Sigmoid colon (tissue), 7 donors: ENCODE measurements around the gene SLC17A9. TPM values are rescaled to one million over a fixed set of nuclear protein-coding genes. Genes with fewer than 3 reads are reported as not detected.
A peak's percentile ranks its signal among the peaks of the same experiment; 100 is the strongest.

Experiments used
- DNase-seq: peaks from one replicate; pipeline ENCODE4 v3.0.0-alpha.2; 2019
- H3K27ac ChIP-seq, 4 donors: fragments of 200-600 bp; sonication (generic); one replicate each; pipeline ENCODE4 v1.5.1; 2016 to 2019; ENCODE audit warnings: mild to moderate bottlenecking in 1 of 4
- H3K27me3 ChIP-seq, 3 donors: fragments of 200-600 bp; sonication (generic); one replicate each; pipeline ENCODE4 v1.5.1; 2019; ENCODE audit warnings: mild to moderate bottlenecking in 1 of 3
- H3K36me3 ChIP-seq, 4 donors: fragments of 200-600 bp; sonication (generic); one replicate each; pipeline ENCODE4 v1.5.1; 2016 to 2019
- H3K4me1 ChIP-seq, 4 donors: fragments of 200-600 bp; sonication (generic); one replicate each; pipeline ENCODE4 v1.5.1; 2017 to 2019
- H3K4me3 ChIP-seq, 4 donors: fragments of 200-600 bp; sonication (generic); one replicate each; pipeline ENCODE4 v1.5.1; 2017 to 2019; ENCODE audit warnings: mild to moderate bottlenecking in 2 of 4, moderate library complexity in 1 of 4
- H3K9me3 ChIP-seq, 4 donors: fragments of 200-600 bp in 3 of 4; sonication (generic) in 3 of 4; one replicate each; pipeline versions ENCODE4 v1.5.1 to v1.6.1; 2013 to 2019
- CTCF ChIP-seq, 4 experiments: fragments of 450-650 bp in 3 of 4; fragments of 200-600 bp in 1 of 4; IDR thresholded peaks; one replicate each; pipeline ENCODE4 v1.5.1; 2016 to 2019; ENCODE audit warnings: antibody characterized with exemption in 4 of 4, mild to moderate bottlenecking in 3 of 4, moderate library complexity in 2 of 4
- EP300 ChIP-seq, 4 donors: sonication (generic); formaldehyde crosslinking; IDR thresholded peaks; one replicate each; pipeline ENCODE4 v1.6.1; 2017; ENCODE audit warnings: antibody characterized with exemption in 4 of 4
- POLR2A ChIP-seq, 2 donors: fragments of 450-650 bp; IDR thresholded peaks; one replicate each; pipeline ENCODE4 v1.6.1; 2016; ENCODE audit warnings: antibody characterized with exemption in 2 of 2, mild to moderate bottlenecking in 2 of 2, moderate library complexity in 2 of 2
- POLR2AphosphoS5 ChIP-seq, 4 donors: sonication (generic); formaldehyde crosslinking; IDR thresholded peaks; one replicate each; pipeline ENCODE4 v1.6.1; 2017; ENCODE audit warnings: antibody characterized with exemption in 4 of 4
- WGBS, 2 donors: extraction: QIAGEN DNeasy Blood & Tissue Kit; methylation state at CpG; one replicate each; pipeline ENCODE4 v1.1.7; 2013; 5-methylcytosine and 5-hydroxymethylcytosine counted together
- intact Hi-C: fragments of 100-400 bp; cut with DNase I; formaldehyde crosslinking; loops from one replicate; pipeline ENCODE4 v1.15.1; 2023
- polyA plus RNA-seq, 3 donors: library from polyadenylated mRNA; stranded (reverse); fragments of 200-250 nt; gene quantifications; one replicate each; pipeline ENCODE4 v1.2.3, GENCODE V29; 2013
- total RNA-seq, 4 donors: library from RNA; depleted of rRNA; stranded (reverse); fragments of >200 nt; gene quantifications; one replicate each; pipeline ENCODE4 v1.1.0, GENCODE V29; 2016
- donor health status: healthy with polysubstance abuse.
- donor health status: Bipolar disorder and iron deficiency.
- donor health status: healthy.

The SLC17A9 gene
- total and polyA plus RNA-seq, 7 donors: 0.60 to 15.4 (median 2.9) TPM

- Histone ChIP-seq H3K9me3 (no peaks in the 10 kb centered on the region), H3K27me3 (no peaks in the 10 kb centered on the region), H3K4me3 (peak within 1 kb of the TSS; percentile 72 to 94 (median 80)), H3K27ac (peak within 1 kb of the TSS; percentile 89 to 99 (median 94)), H3K4me1 (peaks cover 0 to 71% (median 57%) of the 10 kb centered on the region in 4 donors), H3K36me3 (peaks cover 5 to 31% (median 9%) of the 10 kb centered on the region in 4 donors)
- peak; percentile 80 for DNase-seq
- TF ChIP-seq EP300 (IDR thresholded peaks at IDR 0.05) (no peak), POLR2AphosphoS5 (IDR thresholded peaks at IDR 0.05) (no peak), POLR2A (IDR thresholded peaks at IDR 0.05) (no peak)
- 0 to 1% methylated on average over 74 to 79 of the region's 79 CpGs for WGBS, 2 donors
- intact Hi-C loops: loop anchor here (5.0 to 10.0 kb wide), 2 partner anchors 36 to 283 kb away; no protein-coding TSS in a partner anchor
These were observed 14.2 kb upstream of the SLC17A9 start, which contains the start of gene GID8 for GRCh38 chr20:62938105-62938888. Gene GID8 (plus strand): TSS chr20:62938147. CDS start chr20:62941503, 3,356 bp downstream.

- 92 to 94% methylated on average over 8 of the region's 8 CpGs for WGBS, 2 donors
- DNase-seq: no peak
- Histone ChIP-seq H3K27me3 (no peaks in the 10 kb centered on the region), H3K9me3 (no peaks in the 10 kb centered on the region), H3K4me3 (no peak overlapping the region), H3K4me1 (peaks cover 0 to 64% (median 48%) of the 10 kb centered on the region in 4 donors), H3K27ac (peak overlapping the region in 3 of 4 donors; percentile 5 to 57 (median 15)), H3K36me3 (peaks cover 28 to 45% (median 31%) of the 10 kb centered on the region in 4 donors)
- intact Hi-C loops: no loop called here
- TF ChIP-seq POLR2A (IDR thresholded peaks at IDR 0.05) (no peak), CTCF (IDR thresholded peaks at IDR 0.05) (no peak), POLR2AphosphoS5 (IDR thresholded peaks at IDR 0.05) (no peak), EP300 (IDR thresholded peaks at IDR 0.05) (no peak)
These were observed 11.6 kb upstream of the SLC17A9 start for GRCh38 chr20:62940875-62941274.

- H3K4me1 ChIP-seq: peaks cover 0 to 56% (median 38%) of the 10 kb centered on the region in 4 donors
- 91 to 99% methylated on average over 1 of the region's 1 CpG for WGBS, 2 donors
- intact Hi-C loops: no loop called here
- TF ChIP-seq CTCF (IDR thresholded peaks at IDR 0.05): no peak
- TF ChIP-seq EP300 (IDR thresholded peaks at IDR 0.05): no peak
- no peak for TF ChIP-seq POLR2AphosphoS5 (IDR thresholded peaks at IDR 0.05)
- TF ChIP-seq POLR2A (IDR thresholded peaks at IDR 0.05): no peak
- H3K36me3 ChIP-seq: peaks cover 32 to 54% (median 40%) of the 10 kb centered on the region in 4 donors
- H3K9me3 ChIP-seq: no peaks in the 10 kb centered on the region
- no peak for DNase-seq
- no peaks in the 10 kb centered on the region for H3K27me3 ChIP-seq
- no peak overlapping the region for H3K4me3 ChIP-seq
- peak overlapping the region in 3 of 4 donors; percentile 6 to 57 (median 15) for H3K27ac ChIP-seq
These were observed 10.7 kb upstream of the SLC17A9 start for GRCh38 chr20:62941792-62942191.

GRCh38 chr20:62942456-62942855 is 10.1 kb upstream of the SLC17A9 start:
- H3K4me3 ChIP-seq: no peak overlapping the region
- intact Hi-C loops: no loop called here
- H3K36me3 ChIP-seq: peaks cover 32 to 61% (median 43%) of the 10 kb centered on the region in 4 donors
- TF ChIP-seq CTCF (IDR thresholded peaks at IDR 0.05): no peak
- TF ChIP-seq POLR2AphosphoS5 (IDR thresholded peaks at IDR 0.05): no peak
- no peak for TF ChIP-seq POLR2A (IDR thresholded peaks at IDR 0.05)
- no peak for TF ChIP-seq EP300 (IDR thresholded peaks at IDR 0.05)
- H3K27me3 ChIP-seq: no peaks in the 10 kb centered on the region
- no peak for DNase-seq
- peak overlapping the region in 3 of 4 donors; percentile 6 to 57 (median 15) for H3K27ac ChIP-seq
- H3K9me3 ChIP-seq: no peaks in the 10 kb centered on the region
- H3K4me1 ChIP-seq: peaks cover 0 to 54% (median 36%) of the 10 kb centered on the region in 4 donors
- 91 to 96% methylated on average over 2 of the region's 2 CpGs for WGBS, 2 donors

- intact Hi-C loops: no loop called here
- 95 to 97% methylated on average over 14 of the region's 14 CpGs for WGBS, 2 donors
These were observed 9.1 kb upstream of the SLC17A9 start for GRCh38 chr20:62943396-62943795.

More at GRCh38 chr20:62943396-62943795, 9.1 kb upstream of the SLC17A9 start:
- no peak overlapping the region for H3K4me3 ChIP-seq
- H3K27me3 ChIP-seq: no peaks in the 10 kb centered on the region
- H3K36me3 ChIP-seq: peaks cover 35 to 70% (median 46%) of the 10 kb centered on the region in 4 donors
- peaks cover 0 to 54% (median 36%) of the 10 kb centered on the region in 4 donors for H3K4me1 ChIP-seq
- H3K27ac ChIP-seq: peak overlapping the region in 1 of 4 donors; percentile 63
- no peak for TF ChIP-seq CTCF (IDR thresholded peaks at IDR 0.05)
- no peak for TF ChIP-seq POLR2A (IDR thresholded peaks at IDR 0.05)
- no peak for TF ChIP-seq POLR2AphosphoS5 (IDR thresholded peaks at IDR 0.05)
- TF ChIP-seq EP300 (IDR thresholded peaks at IDR 0.05): no peak
- peak; percentile 49 for DNase-seq
- H3K9me3 ChIP-seq: no peaks in the 10 kb centered on the region
